Activated CD4-positive, alpha-beta T cell treated with anti-CD3 and anti-CD28 coated beads, Interleukin-2, amount 10 ng/mL, durations not matched to agents 24 days and 14 days (primary cell): ENCODE measurements around the gene PNMA6A. TPM values are rescaled to one million over a fixed set of nuclear protein-coding genes. Genes with fewer than 3 reads are reported as not detected.
"Not testable (repeated sequence)": the region's sequence is repeated elsewhere in the genome, so short reads cannot be mapped to it uniquely, and the experiment has no call there.

Source experiments
- DNase-seq: peaks from one replicate; pipeline ENCODE4 v3.0.0; 2022
- H3K27ac Mint-ChIP-seq: one replicate; pipeline ENCODE4 v1.8.0; 2022; ENCODE audit warnings: mild to moderate bottlenecking, mixed read lengths
- H3K27me3 Mint-ChIP-seq: one replicate; pipeline ENCODE4 v1.8.0; 2022; ENCODE audit warnings: mixed read lengths
- H3K36me3 Mint-ChIP-seq: one replicate; pipeline ENCODE4 v1.8.0; 2022; ENCODE audit warnings: low read depth, mild to moderate bottlenecking, mixed read lengths
- H3K4me1 Mint-ChIP-seq: one replicate; pipeline ENCODE4 v1.8.0; 2021; ENCODE audit warnings: mixed read lengths
- H3K4me3 Mint-ChIP-seq: one replicate; pipeline ENCODE4 v1.8.0; 2022; ENCODE audit warnings: mild to moderate bottlenecking, moderate library complexity, mixed read lengths
- H3K9me3 Mint-ChIP-seq: one replicate; pipeline ENCODE4 v1.8.0; 2021; ENCODE audit warnings: mixed read lengths
- intact Hi-C: fragments of 100-400 bp; cut with micrococcal nuclease; formaldehyde crosslinking; loops from one replicate; pipeline ENCODE4 v1.15.1; 2023
- total RNA-seq: library from RNA; stranded (reverse); gene quantifications from 2 replicates; pipeline ENCODE4 v1.2.3, GENCODE V29; 2022

Gene PNMA6A
- total RNA-seq, 1 donor from 2014 or later = 0.70 TPM

DNA sequence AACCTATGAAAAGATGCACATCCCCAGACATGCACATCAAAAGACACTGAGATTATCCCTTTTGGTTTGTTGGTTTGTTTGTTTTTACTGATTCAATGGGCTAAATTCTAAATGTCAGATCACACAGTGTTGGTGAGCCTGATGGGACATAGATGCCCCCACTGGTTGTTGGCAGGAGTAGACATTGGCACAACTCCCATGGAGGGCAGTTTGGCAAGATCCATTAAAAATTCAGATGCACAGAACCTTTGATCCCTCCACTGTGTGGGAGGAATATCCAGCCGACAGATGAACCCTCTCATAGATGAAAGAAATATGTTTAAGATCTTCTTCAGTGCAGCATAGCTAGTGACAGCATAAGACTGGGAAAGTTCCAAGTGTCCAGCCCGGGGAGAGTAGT is 38.5 kb downstream of the PNMA6A start:
- DNase-seq = not testable (repeated sequence)

DNA sequence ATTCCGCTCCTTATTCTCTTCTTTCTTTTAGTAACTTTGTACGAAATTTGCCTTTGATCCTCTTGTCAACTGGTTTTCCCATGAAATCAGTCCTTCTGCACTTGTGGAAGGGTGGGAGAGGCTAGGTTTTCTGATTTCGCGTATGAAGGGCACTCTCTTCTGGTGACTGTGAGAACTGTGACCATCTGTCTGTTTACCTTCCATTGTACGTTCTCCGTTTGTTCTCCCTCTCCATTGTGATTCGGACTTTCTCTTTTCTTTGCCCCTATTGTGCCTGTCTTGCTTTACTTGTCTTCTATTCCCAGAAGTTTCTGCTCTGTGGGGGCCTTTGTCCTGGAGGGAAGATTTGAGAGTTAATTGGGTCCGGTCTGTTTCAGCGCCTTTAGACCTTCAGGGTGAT is 41.6 kb downstream of the PNMA6A start:
- H3K36me3 Mint-ChIP-seq, intact Hi-C loops, H3K4me3 Mint-ChIP-seq, H3K9me3 Mint-ChIP-seq, H3K4me1 Mint-ChIP-seq, DNase-seq, H3K27ac Mint-ChIP-seq, H3K27me3 Mint-ChIP-seq: not testable (repeated sequence)

More for the DNA sequence above, 38.5 kb downstream of the PNMA6A start:
- H3K4me3 Mint-ChIP-seq, H3K9me3 Mint-ChIP-seq, H3K27me3 Mint-ChIP-seq, H3K36me3 Mint-ChIP-seq, H3K4me1 Mint-ChIP-seq, H3K27ac Mint-ChIP-seq, intact Hi-C loops: not testable (repeated sequence)

DNA sequence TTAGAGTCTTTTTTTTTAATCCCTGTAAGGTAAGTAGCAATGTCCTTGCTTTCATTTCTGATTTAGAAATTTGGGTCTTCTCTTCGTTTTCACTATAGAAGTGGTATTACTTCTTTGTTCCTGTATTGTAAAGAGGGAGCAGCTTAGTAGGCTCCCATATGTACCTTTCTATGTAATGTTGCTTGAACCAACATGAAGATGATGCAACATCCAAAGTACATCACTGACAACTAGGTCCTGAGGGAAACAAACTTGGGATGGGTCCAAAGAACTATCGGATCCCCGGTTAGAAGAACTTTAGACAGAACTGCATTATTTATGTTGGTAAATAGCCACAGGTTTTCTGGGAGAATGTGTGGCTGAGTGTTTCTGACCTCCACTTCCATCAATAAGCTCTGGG is 45.5 kb downstream of the PNMA6A start:
- H3K4me1 Mint-ChIP-seq, H3K27ac Mint-ChIP-seq, H3K27me3 Mint-ChIP-seq, H3K4me3 Mint-ChIP-seq, H3K9me3 Mint-ChIP-seq, DNase-seq, H3K36me3 Mint-ChIP-seq, intact Hi-C loops: not testable (repeated sequence)

DNA sequence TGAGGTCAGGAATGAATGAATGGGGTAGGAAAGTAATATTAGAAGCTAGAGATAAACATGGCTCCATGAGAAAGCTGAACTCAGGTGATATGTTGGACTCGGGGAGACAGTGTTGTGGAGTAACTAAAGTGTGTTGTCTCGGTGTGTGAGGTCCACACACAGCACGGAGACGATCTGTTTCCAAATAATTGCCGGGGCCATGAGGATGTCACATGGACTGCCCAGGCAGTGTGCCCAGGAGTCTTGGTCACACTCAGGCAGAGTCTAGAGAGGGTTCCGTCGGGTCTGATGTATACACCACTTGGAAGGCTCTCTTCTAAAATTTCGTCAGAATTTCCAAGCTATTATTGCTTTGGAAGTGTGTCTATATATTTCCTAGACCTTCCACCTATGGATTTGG is 48.0 kb downstream of the PNMA6A start:
- DNase-seq, H3K27ac Mint-ChIP-seq, H3K9me3 Mint-ChIP-seq, H3K36me3 Mint-ChIP-seq, H3K27me3 Mint-ChIP-seq, H3K4me1 Mint-ChIP-seq, H3K4me3 Mint-ChIP-seq, intact Hi-C loops: not testable (repeated sequence)

DNA sequence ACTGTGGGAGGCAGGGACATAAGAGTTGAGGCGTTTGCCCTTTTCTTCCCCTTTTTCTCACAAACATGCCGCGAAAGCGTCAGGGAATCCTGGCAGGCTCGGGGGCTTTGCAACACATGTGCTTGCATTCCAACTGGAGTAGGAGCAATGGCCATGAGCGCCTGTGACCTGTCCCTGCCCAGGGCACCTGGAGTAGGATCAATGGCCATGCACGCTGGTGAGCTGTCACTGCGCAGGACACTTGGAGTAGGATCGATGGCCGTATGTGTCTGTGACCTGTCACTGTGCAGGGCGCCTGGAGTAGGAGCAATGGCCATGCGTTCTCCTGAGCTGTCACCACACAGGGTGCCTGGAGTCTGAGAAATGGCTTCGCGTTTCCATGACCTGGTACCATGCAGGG is 51.2 kb downstream of the PNMA6A start:
- H3K27me3 Mint-ChIP-seq, H3K36me3 Mint-ChIP-seq, H3K27ac Mint-ChIP-seq, H3K4me1 Mint-ChIP-seq, H3K9me3 Mint-ChIP-seq, intact Hi-C loops, DNase-seq, H3K4me3 Mint-ChIP-seq: not testable (repeated sequence)

Other genes starting within 250 kb of the PNMA6A start
- 11.3 and 12.4 TPM in 2 replicates for gene CETN2, start 241.7 kb upstream of the PNMA6A start, total RNA-seq
- gene NSDHL, start 241.4 kb upstream of the PNMA6A start, total RNA-seq = 22.3 and 23.4 TPM in 2 replicates
- 0.43 and 1.0 TPM in 2 replicates for gene ZNF185, start 174.4 kb upstream of the PNMA6A start, total RNA-seq
- gene PNMA5, start 78.3 kb upstream of the PNMA6A start, total RNA-seq = not detected in 2 replicates
- 0.90 and 1.1 TPM in 2 replicates for gene PNMA3, start 16.0 kb upstream of the PNMA6A start, total RNA-seq
- not detected in 2 replicates for gene MAGEA1, start 106.8 kb downstream of the PNMA6A start, total RNA-seq
- not detected in 2 replicates for gene PNMA6F, start 249.3 kb downstream of the PNMA6A start, total RNA-seq